GM12891 (cell line): Measurements from ENCODE around the gene CDV3.

Experiments used
- PAX5 ChIP-seq: IDR thresholded peaks from 2 replicates; pipeline ENCODE4 v1.6.1; 2011; ENCODE audit warnings: low read length, moderate library complexity, mild to moderate bottlenecking; ENCODE audit not compliant: insufficient read depth, severe bottlenecking
- POLR2A ChIP-seq: IDR thresholded peaks from 2 replicates; pipeline ENCODE4 v1.6.1; 2011; ENCODE audit warnings: low read depth, low read length, control low read depth
- POLR2AphosphoS5 ChIP-seq: IDR thresholded peaks from 2 replicates; pipeline ENCODE4 v1.6.1; 2011; ENCODE audit warnings: low read depth, low read length, control low read depth
- POU2F2 ChIP-seq: IDR thresholded peaks from 2 replicates; pipeline ENCODE4 v1.6.1; 2011; ENCODE audit warnings: low read depth, mild to moderate bottlenecking, control low read depth, low read length, moderate library complexity
- SPI1 ChIP-seq: IDR thresholded peaks from 2 replicates; pipeline ENCODE4 v1.6.1; 2011; ENCODE audit warnings: low read depth, low read length, control low read depth
- TAF1 ChIP-seq: IDR thresholded peaks from 2 replicates; pipeline ENCODE4 v1.6.1; 2011; ENCODE audit warnings: low read depth, low read length, control low read depth

GRCh38 chr3:133611534-133611933 lies 38.0 kb downstream of the CDV3 start:
- TF ChIP-seq POLR2AphosphoS5 (no peak), SPI1 (no peak), TAF1 (no peak), POLR2A (no peak), POU2F2 (no peak), PAX5 (no peak)
